K562 (cell line): ENCODE measurements around the gene SLC7A4. TPM values are rescaled to one million over a fixed set of nuclear protein-coding genes. Genes with fewer than 3 reads are reported as not detected.

Experiments used
- BRCA1 ChIP-seq, 2 experiments: fragments of 450-650 bp in 1 of 2; sonication (generic) in 1 of 2; formaldehyde crosslinking in 1 of 2; IDR thresholded peaks; 2 replicates each; pipeline versions ENCODE4 v1.5.0 to v1.6.1; 2017 to 2020; ENCODE audit warnings: mild to moderate bottlenecking in 1 of 2, missing genetic modification reagents in 1 of 2
- CC2D1A ChIP-seq: fragments of 450-650 bp; IDR thresholded peaks from 2 replicates; pipeline ENCODE4 v1.6.1; 2017; ENCODE audit warnings: mild to moderate bottlenecking
- ETS2 ChIP-seq: IDR thresholded peaks from 2 replicates; pipeline ENCODE4 v1.6.1; 2016; ENCODE audit warnings: borderline replicate concordance, missing genetic modification characterization, mild to moderate bottlenecking, moderate library complexity, missing compliant biosample characterization; ENCODE audit not compliant: poor library complexity, severe bottlenecking
- EZH2 ChIP-seq: IDR thresholded peaks from 2 replicates; pipeline ENCODE4 v1.6.1; 2012; ENCODE audit warnings: low read depth, mild to moderate bottlenecking, inconsistent platforms, low read length, borderline replicate concordance
- MCM3 ChIP-seq: fragments of 450-650 bp; IDR thresholded peaks from 2 replicates; pipeline ENCODE4 v1.6.1; 2016
- STAT5A ChIP-seq: IDR thresholded peaks from 2 replicates; pipeline ENCODE4 v1.6.1; 2012; ENCODE audit warnings: low read length, inconsistent platforms, borderline replicate concordance
- XRCC4 ChIP-seq: IDR thresholded peaks from one replicate; pipeline ENCODE4 v1.6.1; 2011; ENCODE audit not compliant: insufficient read depth, insufficient read length; ENCODE audit errors: extremely low read depth
- ZEB2 ChIP-seq: fragments of 450-650 bp; IDR thresholded peaks from 2 replicates; pipeline ENCODE4 v1.6.1; 2016
- ZNF41 ChIP-seq: fragments of 250-450 bp; sonication (Bioruptor Pico); conservative IDR thresholded peaks from 2 replicates; pipeline ENCODE4 v1.4.0; 2020; ENCODE audit warnings: mild to moderate bottlenecking
- ZNF583 ChIP-seq: fragments of 250-450 bp; sonication (Bioruptor Pico); IDR thresholded peaks from 2 replicates; pipeline ENCODE4 v1.4.0; 2020
- ZNF668 ChIP-seq: fragments of 250-450 bp; sonication (Bioruptor Pico); IDR thresholded peaks from 2 replicates; pipeline ENCODE4 v1.8.0; 2022; ENCODE audit warnings: mild to moderate bottlenecking, inconsistent platforms
- polyA plus RNA-seq, 8 experiments: library from polyadenylated mRNA; depleted of rRNA in 4 of 8; stranded (reverse) in 5 of 8; unstranded in 3 of 8; fragments of >200 nt; fragmentation: Nextera tagmentation in 2 of 8; fragmentation: Illumina TruSeq in 1 of 8; extraction: Ambion mirVana in 2 of 8; extraction: Trizol in 1 of 8; gene quantifications; 2 replicates each; pipeline versions ENCODE4 v1.2.1 to v1.2.3, GENCODE V29; 2011 to 2014; ENCODE audit warnings: inconsistent platforms in 1 of 8, missing spikeins in 1 of 8
- total RNA-seq, 7 experiments: library from RNA; depleted of rRNA in 6 of 7; stranded (reverse); fragments of >200 nt in 6 of 7; fragmentation: Illumina TruSeq in 2 of 7; extraction: Trizol in 2 of 7; gene quantifications; 2 replicates each; pipeline versions ENCODE4 v1.2.1 to v1.2.3, GENCODE V29; 2011 to 2021; ENCODE audit warnings: low replicate concordance in 1 of 7
- TF ChIP-seq, protein P1 (sequence below): sonication (generic); formaldehyde crosslinking; IDR thresholded peaks from 2 replicates; pipeline ENCODE4 v1.8.0; 2022; ENCODE audit warnings: mild to moderate bottlenecking, low read depth, missing genetic modification reagents
- TF ChIP-seq, protein P2 (sequence below): fragments of 450-650 bp; IDR thresholded peaks from 2 replicates; pipeline ENCODE4 v1.6.1; 2018; ENCODE audit not compliant: partially characterized antibody
- TF ChIP-seq, protein P3 (sequence below): fragments of 450-650 bp; IDR thresholded peaks from one replicate; pipeline ENCODE4 v1.6.1; 2018; ENCODE audit warnings: mild to moderate bottlenecking, moderate library complexity; ENCODE audit not compliant: partially characterized antibody
- TF ChIP-seq, protein P4 (sequence below), 2 experiments: fragments of 450-650 bp in 1 of 2; sonication (generic) in 1 of 2; formaldehyde crosslinking; conservative IDR thresholded peaks; 2 replicates each; pipeline versions ENCODE4 v1.4.0 to v1.8.1; 2020 to 2022; ENCODE audit warnings: mild to moderate bottlenecking in 1 of 2, missing genetic modification reagents in 1 of 2

Gene SLC7A4
- total and polyA plus RNA-seq, 9 of the 15 experiments (the other 6 are each of a cell fraction or from before 2014, with no cell fraction given): not detected

DNA sequence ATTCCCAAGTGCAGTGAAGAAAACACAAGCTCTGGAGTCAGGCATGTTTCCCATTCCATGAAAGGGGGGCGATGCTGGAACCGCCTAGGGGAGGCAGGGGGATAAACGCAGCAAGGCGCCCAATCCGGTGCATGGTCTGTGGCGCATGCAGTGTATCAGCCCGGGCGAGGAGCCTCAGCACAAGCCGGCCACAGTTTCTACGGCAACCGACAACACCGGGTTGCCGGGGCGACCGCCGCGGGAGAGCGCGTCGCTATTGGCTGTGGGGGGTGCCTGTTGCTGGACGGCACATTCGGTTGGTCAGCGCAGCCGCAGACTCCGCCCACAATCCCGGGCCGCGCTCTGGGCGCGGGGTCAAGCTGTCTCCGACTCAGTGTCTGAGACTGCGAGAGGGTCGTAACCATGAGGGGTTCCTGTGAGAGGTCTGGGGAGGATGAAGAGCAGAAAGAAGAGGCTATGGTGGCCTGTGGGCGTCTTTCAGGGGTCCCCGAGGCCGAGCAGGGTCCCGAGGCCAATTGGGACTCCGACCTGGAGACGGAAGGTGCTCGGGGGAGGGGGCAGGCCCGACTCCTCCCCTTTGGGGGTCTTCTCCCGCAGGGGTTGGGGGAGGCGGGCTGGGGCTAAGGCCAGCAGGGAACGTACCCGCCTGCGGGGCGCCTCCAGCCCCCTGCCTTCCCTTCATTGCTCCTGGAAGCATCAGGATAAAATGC lies 13.4 kb upstream of the SLC7A4 start, which contains the start of gene LRRC74B (continued):
- TF ChIP-seq CC2D1A (no peak), ZNF41 (CRISPR knock-in tag) (no peak), XRCC4 (no peak), MCM3 (no peak), ZNF583 (no peak), BRCA1 (IDR thresholded peaks at IDR 0.05) (no peak), BRCA1 (CRISPR knock-in tag; IDR thresholded peaks at IDR 0.05) (no peak), STAT5A (no peak), ZNF668 (CRISPR knock-in tag) (no peak), ZEB2 (no peak), EZH2 (no peak; the same call in 1 of the 2 replicates), ETS2 (tag) (no peak)
- TF ChIP-seq, protein P1, sequence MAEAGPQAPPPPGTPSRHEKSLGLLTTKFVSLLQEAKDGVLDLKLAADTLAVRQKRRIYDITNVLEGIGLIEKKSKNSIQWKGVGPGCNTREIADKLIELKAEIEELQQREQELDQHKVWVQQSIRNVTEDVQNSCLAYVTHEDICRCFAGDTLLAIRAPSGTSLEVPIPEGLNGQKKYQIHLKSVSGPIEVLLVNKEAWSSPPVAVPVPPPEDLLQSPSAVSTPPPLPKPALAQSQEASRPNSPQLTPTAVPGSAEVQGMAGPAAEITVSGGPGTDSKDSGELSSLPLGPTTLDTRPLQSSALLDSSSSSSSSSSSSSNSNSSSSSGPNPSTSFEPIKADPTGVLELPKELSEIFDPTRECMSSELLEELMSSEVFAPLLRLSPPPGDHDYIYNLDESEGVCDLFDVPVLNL (CRISPR knock-in tag): peak; percentile 77
- TF ChIP-seq, protein P2, sequence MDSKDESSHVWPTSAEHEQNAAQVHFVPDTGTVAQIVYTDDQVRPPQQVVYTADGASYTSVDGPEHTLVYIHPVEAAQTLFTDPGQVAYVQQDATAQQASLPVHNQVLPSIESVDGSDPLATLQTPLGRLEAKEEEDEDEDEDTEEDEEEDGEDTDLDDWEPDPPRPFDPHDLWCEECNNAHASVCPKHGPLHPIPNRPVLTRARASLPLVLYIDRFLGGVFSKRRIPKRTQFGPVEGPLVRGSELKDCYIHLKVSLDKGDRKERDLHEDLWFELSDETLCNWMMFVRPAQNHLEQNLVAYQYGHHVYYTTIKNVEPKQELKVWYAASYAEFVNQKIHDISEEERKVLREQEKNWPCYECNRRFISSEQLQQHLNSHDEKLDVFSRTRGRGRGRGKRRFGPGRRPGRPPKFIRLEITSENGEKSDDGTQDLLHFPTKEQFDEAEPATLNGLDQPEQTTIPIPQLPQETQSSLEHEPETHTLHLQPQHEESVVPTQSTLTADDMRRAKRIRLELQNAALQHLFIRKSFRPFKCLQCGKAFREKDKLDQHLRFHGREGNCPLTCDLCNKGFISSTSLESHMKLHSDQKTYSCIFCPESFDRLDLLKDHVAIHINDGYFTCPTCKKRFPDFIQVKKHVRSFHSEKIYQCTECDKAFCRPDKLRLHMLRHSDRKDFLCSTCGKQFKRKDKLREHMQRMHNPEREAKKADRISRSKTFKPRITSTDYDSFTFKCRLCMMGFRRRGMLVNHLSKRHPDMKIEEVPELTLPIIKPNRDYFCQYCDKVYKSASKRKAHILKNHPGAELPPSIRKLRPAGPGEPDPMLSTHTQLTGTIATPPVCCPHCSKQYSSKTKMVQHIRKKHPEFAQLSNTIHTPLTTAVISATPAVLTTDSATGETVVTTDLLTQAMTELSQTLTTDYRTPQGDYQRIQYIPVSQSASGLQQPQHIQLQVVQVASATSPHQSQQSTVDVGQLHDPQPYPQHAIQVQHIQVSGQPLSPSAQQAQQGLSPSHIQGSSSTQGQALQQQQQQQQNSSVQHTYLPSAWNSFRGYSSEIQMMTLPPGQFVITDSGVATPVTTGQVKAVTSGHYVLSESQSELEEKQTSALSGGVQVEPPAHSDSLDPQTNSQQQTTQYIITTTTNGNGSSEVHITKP: no peak
- TF ChIP-seq, protein P3, sequence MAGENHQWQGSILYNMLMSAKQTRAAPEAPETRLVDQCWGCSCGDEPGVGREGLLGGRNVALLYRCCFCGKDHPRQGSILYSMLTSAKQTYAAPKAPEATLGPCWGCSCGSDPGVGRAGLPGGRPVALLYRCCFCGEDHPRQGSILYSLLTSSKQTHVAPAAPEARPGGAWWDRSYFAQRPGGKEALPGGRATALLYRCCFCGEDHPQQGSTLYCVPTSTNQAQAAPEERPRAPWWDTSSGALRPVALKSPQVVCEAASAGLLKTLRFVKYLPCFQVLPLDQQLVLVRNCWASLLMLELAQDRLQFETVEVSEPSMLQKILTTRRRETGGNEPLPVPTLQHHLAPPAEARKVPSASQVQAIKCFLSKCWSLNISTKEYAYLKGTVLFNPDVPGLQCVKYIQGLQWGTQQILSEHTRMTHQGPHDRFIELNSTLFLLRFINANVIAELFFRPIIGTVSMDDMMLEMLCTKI: no peak
- TF ChIP-seq, protein P4, sequence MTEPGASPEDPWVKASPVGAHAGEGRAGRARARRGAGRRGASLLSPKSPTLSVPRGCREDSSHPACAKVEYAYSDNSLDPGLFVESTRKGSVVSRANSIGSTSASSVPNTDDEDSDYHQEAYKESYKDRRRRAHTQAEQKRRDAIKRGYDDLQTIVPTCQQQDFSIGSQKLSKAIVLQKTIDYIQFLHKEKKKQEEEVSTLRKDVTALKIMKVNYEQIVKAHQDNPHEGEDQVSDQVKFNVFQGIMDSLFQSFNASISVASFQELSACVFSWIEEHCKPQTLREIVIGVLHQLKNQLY (CRISPR knock-in tag; conservative IDR thresholded peaks at IDR 0.05): no peak; a peak in 1 of 4 replicates
